Skeletal muscle satellite cell (primary cell): ENCODE data around the gene CELF3.
"Not testable (repeated sequence)": the region's sequence is repeated elsewhere in the genome, so short reads cannot be mapped to it uniquely, and the experiment has no call there.

Source experiments
- H3K27me3 ChIP-seq: 2 replicates; pipeline ENCODE4 v1.7.0; 2013; ENCODE audit warnings: low read length; ENCODE audit not compliant: control insufficient read depth, insufficient read depth
- H3K36me3 ChIP-seq: 2 replicates; pipeline ENCODE4 v1.7.0; 2013; ENCODE audit warnings: mild to moderate bottlenecking, control low read depth, low read length; ENCODE audit not compliant: insufficient read depth
- H3K4me1 ChIP-seq: 2 replicates; pipeline ENCODE4 v1.7.0; 2013; ENCODE audit warnings: low read length; ENCODE audit not compliant: control insufficient read depth, insufficient read depth
- H3K4me2 ChIP-seq: 2 replicates; pipeline ENCODE4 v1.7.0; 2013; ENCODE audit warnings: mild to moderate bottlenecking, low read length
- H3K4me3 ChIP-seq: 2 replicates; pipeline ENCODE4 v1.7.0; 2013; ENCODE audit warnings: low read length
- H3K9ac ChIP-seq: 2 replicates; pipeline ENCODE4 v1.7.0; 2013; ENCODE audit warnings: mild to moderate bottlenecking, low read depth, low read length, moderate library complexity
- H3K9me3 ChIP-seq: replicated peaks from 2 replicates; pipeline ENCODE4 v1.7.0; 2013; ENCODE audit warnings: mild to moderate bottlenecking, control low read depth, low read length

The CELF3 gene

GRCh38 chr1:151686561-151686960, 30.0 kb downstream of the CELF3 start:
- Histone ChIP-seq H3K27me3 (no peaks in the 10 kb centered on the region), H3K4me3 (no peak overlapping the region), H3K9ac (no peak overlapping the region), H3K4me2 (no peak overlapping the region), H3K4me1 (peaks cover 6% of the 10 kb centered on the region), H3K9me3 (no peaks in the 10 kb centered on the region), H3K36me3 (peaks cover 7% of the 10 kb centered on the region)

GRCh38 chr1:151684128-151684527, 32.5 kb downstream of the CELF3 start:
- Histone ChIP-seq H3K4me3 (no peak overlapping the region), H3K27me3 (no peaks in the 10 kb centered on the region), H3K9me3 (no peaks in the 10 kb centered on the region), H3K4me2 (no peak overlapping the region), H3K4me1 (peaks cover 21% of the 10 kb centered on the region), H3K9ac (no peak overlapping the region), H3K36me3 (peaks cover 7% of the 10 kb centered on the region)

- Histone ChIP-seq H3K4me1 (peaks cover 21% of the 10 kb centered on the region), H3K36me3 (peaks cover 11% of the 10 kb centered on the region)
- H3K4me3 ChIP-seq, H3K4me2 ChIP-seq, H3K9me3 ChIP-seq, H3K9ac ChIP-seq, H3K27me3 ChIP-seq: not testable (repeated sequence)
Measured at GRCh38 chr1:151682901-151683300, 33.7 kb downstream of the CELF3 start.

GRCh38 chr1:151681923-151682322, 34.7 kb downstream of the CELF3 start:
- Histone ChIP-seq H3K9me3 (no peaks in the 10 kb centered on the region), H3K4me1 (peaks cover 21% of the 10 kb centered on the region), H3K4me2 (no peak overlapping the region), H3K9ac (no peak overlapping the region), H3K36me3 (peaks cover 11% of the 10 kb centered on the region), H3K27me3 (no peaks in the 10 kb centered on the region), H3K4me3 (no peak overlapping the region)

GRCh38 chr1:151680826-151681225, 35.8 kb downstream of the CELF3 start:
- Histone ChIP-seq H3K27me3 (no peaks in the 10 kb centered on the region), H3K4me2 (peak overlapping the region; percentile 61), H3K36me3 (peaks cover 5% of the 10 kb centered on the region), H3K4me1 (peaks cover 21% of the 10 kb centered on the region), H3K4me3 (peak overlapping the region; percentile 23), H3K9ac (peak overlapping the region; percentile 38), H3K9me3 (no peaks in the 10 kb centered on the region)

GRCh38 chr1:151680391-151680790, 36.2 kb downstream of the CELF3 start:
- peaks cover 21% of the 10 kb centered on the region for H3K4me1 ChIP-seq
- H3K4me2 ChIP-seq, result peak overlapping the region; percentile 61
- no peaks in the 10 kb centered on the region for H3K27me3 ChIP-seq
- no peaks in the 10 kb centered on the region for H3K9me3 ChIP-seq
- peaks cover 4% of the 10 kb centered on the region for H3K36me3 ChIP-seq
- peak overlapping the region; percentile 23 for H3K4me3 ChIP-seq
- H3K9ac ChIP-seq, result peak overlapping the region; percentile 38

GRCh38 chr1:151673407-151673806, 43.2 kb downstream of the CELF3 start:
- H3K4me2 ChIP-seq, result no peak overlapping the region
- no peak overlapping the region for H3K4me3 ChIP-seq
- H3K9me3 ChIP-seq, result no peaks in the 10 kb centered on the region
- no peaks in the 10 kb centered on the region for H3K4me1 ChIP-seq
- no peak overlapping the region for H3K9ac ChIP-seq
- peaks cover 6% of the 10 kb centered on the region for H3K36me3 ChIP-seq
- H3K27me3 ChIP-seq, result no peaks in the 10 kb centered on the region

- H3K9ac ChIP-seq, H3K9me3 ChIP-seq, H3K4me2 ChIP-seq, H3K27me3 ChIP-seq, H3K4me3 ChIP-seq, H3K4me1 ChIP-seq: not testable (repeated sequence)
- H3K36me3 ChIP-seq, result peaks cover 11% of the 10 kb centered on the region
Measured at GRCh38 chr1:151670036-151670675, 46.4 kb downstream of the CELF3 start.

GRCh38 chr1:151668090-151668489, 48.5 kb downstream of the CELF3 start:
- no peak overlapping the region for H3K4me3 ChIP-seq
- no peak overlapping the region for H3K4me2 ChIP-seq
- peaks cover 11% of the 10 kb centered on the region for H3K36me3 ChIP-seq
- no peaks in the 10 kb centered on the region for H3K27me3 ChIP-seq
- H3K4me1 ChIP-seq, result no peaks in the 10 kb centered on the region
- no peaks in the 10 kb centered on the region for H3K9me3 ChIP-seq
- no peak overlapping the region for H3K9ac ChIP-seq

- Histone ChIP-seq H3K4me3 (no peak overlapping the region), H3K9me3 (no peaks in the 10 kb centered on the region), H3K36me3 (no peaks in the 10 kb centered on the region), H3K4me2 (no peak overlapping the region), H3K4me1 (no peaks in the 10 kb centered on the region), H3K9ac (no peak overlapping the region), H3K27me3 (no peaks in the 10 kb centered on the region)
Measured at GRCh38 chr1:151661751-151662150, 54.9 kb downstream of the CELF3 start.

GRCh38 chr1:151655371-151655770, 61.2 kb downstream of the CELF3 start:
- Histone ChIP-seq H3K4me2 (no peak overlapping the region), H3K4me1 (no peaks in the 10 kb centered on the region), H3K9ac (no peak overlapping the region), H3K9me3 (no peaks in the 10 kb centered on the region), H3K4me3 (no peak overlapping the region), H3K36me3 (no peaks in the 10 kb centered on the region), H3K27me3 (no peaks in the 10 kb centered on the region)

GRCh38 chr1:151653397-151653796, 63.2 kb downstream of the CELF3 start:
- no peak overlapping the region for H3K4me2 ChIP-seq
- no peaks in the 10 kb centered on the region for H3K9me3 ChIP-seq
- no peaks in the 10 kb centered on the region for H3K4me1 ChIP-seq
- H3K9ac ChIP-seq, result no peak overlapping the region
- no peaks in the 10 kb centered on the region for H3K27me3 ChIP-seq
- no peaks in the 10 kb centered on the region for H3K36me3 ChIP-seq
- H3K4me3 ChIP-seq, result no peak overlapping the region
